ENCODE data around the gene TMEM123. TPM values are rescaled to one million over a fixed set of nuclear protein-coding genes. Genes with fewer than 3 reads are reported as not detected.

TMEM123 gene
- total RNA-seq, 1 donor from 2014 or later, result 107 TPM

DNA sequence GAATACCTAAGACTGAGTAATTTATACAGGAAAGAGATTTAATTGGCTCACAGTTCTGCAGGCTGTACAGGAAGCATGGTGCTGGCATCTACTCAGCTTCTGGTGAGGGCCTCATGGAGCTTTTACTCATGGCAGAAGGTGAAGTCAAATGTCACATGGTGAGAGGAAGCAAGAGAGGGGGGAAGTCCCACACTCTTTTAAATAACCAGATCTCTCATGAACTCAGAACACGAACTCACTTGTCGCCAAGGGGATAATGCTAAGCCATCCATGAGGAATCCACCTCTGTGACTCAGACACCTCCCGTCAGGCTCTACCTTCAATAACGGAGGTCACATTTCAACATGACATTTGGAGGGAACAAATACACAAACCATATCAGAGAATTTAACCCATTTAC lies 63.3 kb downstream of the TMEM123 start:
- Histone ChIP-seq H3K27me3 (no peaks in the 10 kb centered on the region), H3K4me1 (no peaks in the 10 kb centered on the region), H3K9me3 (no peaks in the 10 kb centered on the region), H3K4me3 (no peak overlapping the region), H3K27ac (no peak overlapping the region), H3K36me3 (peaks cover 25 to 58% of the 10 kb centered on the region in 2 donors)
- TF ChIP-seq, protein P1, sequence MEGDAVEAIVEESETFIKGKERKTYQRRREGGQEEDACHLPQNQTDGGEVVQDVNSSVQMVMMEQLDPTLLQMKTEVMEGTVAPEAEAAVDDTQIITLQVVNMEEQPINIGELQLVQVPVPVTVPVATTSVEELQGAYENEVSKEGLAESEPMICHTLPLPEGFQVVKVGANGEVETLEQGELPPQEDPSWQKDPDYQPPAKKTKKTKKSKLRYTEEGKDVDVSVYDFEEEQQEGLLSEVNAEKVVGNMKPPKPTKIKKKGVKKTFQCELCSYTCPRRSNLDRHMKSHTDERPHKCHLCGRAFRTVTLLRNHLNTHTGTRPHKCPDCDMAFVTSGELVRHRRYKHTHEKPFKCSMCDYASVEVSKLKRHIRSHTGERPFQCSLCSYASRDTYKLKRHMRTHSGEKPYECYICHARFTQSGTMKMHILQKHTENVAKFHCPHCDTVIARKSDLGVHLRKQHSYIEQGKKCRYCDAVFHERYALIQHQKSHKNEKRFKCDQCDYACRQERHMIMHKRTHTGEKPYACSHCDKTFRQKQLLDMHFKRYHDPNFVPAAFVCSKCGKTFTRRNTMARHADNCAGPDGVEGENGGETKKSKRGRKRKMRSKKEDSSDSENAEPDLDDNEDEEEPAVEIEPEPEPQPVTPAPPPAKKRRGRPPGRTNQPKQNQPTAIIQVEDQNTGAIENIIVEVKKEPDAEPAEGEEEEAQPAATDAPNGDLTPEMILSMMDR (IDR thresholded peaks at IDR 0.05), result no peak
- intact Hi-C loops (cut with DNase I), result no loop called here
- DNase-seq (ENCODE audit: low spot score in 2 of 2), result no peak

DNA sequence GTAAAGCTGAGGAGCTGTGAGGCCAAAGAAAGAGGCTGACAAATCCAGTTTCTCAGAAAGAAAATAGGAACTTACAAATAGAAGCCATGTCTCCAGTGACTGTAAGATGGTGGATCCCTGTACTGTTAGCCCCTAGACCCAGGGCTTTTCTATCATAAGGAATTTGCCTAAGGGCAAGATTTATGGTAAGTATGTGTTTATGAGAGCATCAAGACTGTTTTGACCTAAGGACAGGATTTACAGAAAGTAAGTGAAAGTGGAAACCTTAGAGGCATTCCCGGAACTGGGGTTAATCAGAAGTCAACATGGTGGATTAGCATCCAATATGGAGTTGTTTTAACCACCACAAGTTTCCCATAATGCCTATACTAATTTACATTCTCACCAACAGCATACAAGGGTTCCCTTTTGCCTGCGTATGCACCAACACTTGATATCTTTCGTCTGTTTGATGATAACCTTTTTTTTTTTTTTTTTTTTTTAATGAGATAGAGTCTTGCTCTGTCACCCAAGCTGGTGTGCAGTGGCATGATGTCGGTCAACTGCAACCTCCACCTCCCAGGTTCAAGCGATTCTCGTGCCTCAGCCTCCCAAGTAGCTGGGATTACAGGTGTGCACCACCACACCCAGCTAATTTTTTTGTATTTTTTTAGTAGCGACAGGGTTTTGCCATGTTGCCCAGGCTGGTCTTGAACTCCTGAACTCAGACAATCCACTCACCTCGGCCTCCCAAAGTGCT lies 65.4 kb downstream of the TMEM123 start:
- TF ChIP-seq, protein P1 (IDR thresholded peaks at IDR 0.05), result no peak
- intact Hi-C loops (cut with DNase I), result no loop called here
- Histone ChIP-seq H3K36me3 (peaks cover 20 to 44% of the 10 kb centered on the region in 2 donors), H3K27ac (no peak overlapping the region), H3K4me1 (no peaks in the 10 kb centered on the region), H3K4me3 (no peak overlapping the region), H3K27me3 (no peaks in the 10 kb centered on the region), H3K9me3 (no peaks in the 10 kb centered on the region)
- DNase-seq (ENCODE audit: low spot score in 2 of 2), result no peak

DNA sequence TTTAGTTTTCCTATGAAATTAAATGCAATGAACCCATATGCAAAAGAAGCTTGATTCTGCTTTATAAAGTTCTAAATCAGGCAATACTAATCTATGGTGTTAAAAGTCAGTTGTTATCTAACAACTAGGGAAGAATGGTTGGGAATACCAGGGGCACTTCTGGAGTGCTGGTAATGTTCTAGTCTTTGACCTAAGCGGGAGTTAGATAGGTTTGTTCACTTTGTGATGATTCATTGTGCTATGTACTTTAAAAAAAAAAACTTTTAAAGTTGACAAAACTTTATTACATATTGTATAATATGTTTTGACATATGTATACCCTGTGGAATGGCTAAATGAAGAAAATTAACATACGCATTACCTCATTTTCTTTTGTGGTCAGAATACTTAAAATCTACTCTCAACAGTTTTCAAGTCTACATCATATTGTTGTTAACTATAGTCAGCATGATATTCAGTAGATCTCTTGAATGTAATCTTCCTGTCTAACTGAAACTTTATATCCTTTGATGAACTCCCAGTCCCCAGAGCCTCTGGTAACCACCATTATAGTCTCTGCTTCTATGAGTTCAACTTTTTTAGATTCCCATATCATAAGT lies 66.3 kb downstream of the TMEM123 start:
- intact Hi-C loops (cut with DNase I), result no loop called here

DNA sequence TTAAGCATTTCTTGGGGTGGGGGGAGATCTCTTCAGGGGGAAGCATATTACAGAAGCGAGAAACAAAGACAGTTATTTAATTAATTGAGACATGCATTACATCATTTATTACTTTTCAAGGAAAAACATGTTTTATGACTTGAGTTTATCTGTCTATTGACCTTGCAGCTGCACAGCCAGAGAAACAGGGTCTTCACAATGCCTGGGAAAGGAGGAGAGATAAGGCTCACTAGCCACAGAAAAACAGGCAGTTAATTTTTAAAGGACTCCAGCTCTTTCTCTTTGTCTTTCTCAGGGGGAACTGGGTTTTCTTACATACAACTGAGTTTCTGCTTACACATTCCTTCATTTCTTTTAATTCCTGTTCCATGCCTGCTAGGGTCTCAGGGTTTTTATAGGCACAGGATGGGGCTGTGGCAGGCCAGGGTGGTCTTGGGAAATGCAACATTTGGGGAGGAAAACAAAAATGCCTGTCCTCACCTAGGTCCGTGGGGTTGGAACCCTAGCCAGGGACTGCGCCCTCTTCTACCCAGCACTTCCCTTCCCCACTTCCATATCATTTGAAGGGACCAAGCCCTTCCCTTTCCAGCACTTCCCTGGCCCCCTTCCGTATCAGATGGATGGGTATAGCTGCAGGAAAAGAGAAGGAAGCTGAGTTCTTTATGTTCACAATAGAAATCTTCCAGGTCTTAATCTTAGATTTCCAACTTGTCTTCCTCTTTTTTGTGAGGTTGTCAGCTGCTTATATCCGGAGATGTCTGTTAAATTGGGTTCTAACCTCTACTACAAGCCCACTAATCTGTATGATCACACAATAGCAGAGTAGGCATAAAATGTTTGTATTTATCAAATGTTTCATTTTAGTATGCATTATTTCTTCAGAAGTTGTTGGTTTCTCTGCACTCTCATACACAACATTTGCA lies 67.2 kb downstream of the TMEM123 start:
- TF ChIP-seq, protein P1 (IDR thresholded peaks at IDR 0.05), result no peak
- H3K4me1 ChIP-seq, result no peaks in the 10 kb centered on the region
- H3K9me3 ChIP-seq, result no peaks in the 10 kb centered on the region
- no peaks in the 10 kb centered on the region for H3K27me3 ChIP-seq
- intact Hi-C loops (cut with DNase I), result no loop called here
- no peak overlapping the region for H3K27ac ChIP-seq
- H3K36me3 ChIP-seq, result peaks cover 26 to 49% of the 10 kb centered on the region in 2 donors
- DNase-seq (ENCODE audit: low spot score in 2 of 2), result no peak
- H3K4me3 ChIP-seq, result no peak overlapping the region

More for the DNA sequence above, 66.3 kb downstream of the TMEM123 start:
- Histone ChIP-seq H3K4me3 (no peak overlapping the region), H3K36me3 (peaks cover 23 to 44% of the 10 kb centered on the region in 2 donors), H3K9me3 (no peaks in the 10 kb centered on the region), H3K4me1 (no peaks in the 10 kb centered on the region), H3K27ac (no peak overlapping the region), H3K27me3 (no peaks in the 10 kb centered on the region)
- TF ChIP-seq, protein P1 (IDR thresholded peaks at IDR 0.05), result no peak
- DNase-seq (ENCODE audit: low spot score in 2 of 2), result no peak

DNA sequence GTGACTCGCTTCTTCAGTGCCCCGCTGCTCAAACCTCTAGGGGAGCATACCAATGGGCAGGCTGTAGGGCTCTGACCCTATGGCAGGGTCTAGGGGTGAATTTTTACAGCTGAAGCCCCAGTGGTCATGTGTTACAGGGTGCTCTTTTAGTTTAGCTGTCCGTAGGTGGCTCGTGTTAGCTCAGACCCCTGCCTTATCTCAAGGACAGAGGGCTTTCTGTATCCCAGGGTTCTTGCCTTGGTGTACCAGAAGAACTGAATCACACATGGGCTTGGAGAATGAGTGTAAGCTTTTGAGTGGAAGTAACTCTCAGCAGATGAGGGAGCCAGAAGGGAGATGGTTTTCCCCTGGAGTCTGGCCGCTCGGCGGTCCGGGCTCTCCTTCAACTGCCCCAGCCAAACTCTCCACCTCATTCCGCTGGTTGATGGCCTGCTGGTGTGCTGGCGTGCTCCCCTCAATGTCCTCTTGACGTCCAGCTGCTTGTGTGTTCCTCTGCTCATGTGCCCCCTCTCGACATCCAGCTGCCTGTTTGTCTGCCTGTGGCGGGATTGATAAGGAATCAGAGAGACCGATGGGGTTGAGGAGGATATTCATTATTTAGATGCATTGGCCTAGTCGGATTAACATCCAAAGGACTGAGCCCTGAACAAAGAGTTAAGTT lies 68.0 kb downstream of the TMEM123 start:
- Histone ChIP-seq H3K4me3 (no peak overlapping the region), H3K27ac (no peak overlapping the region), H3K36me3 (peaks cover 33 to 57% of the 10 kb centered on the region in 2 donors), H3K4me1 (no peaks in the 10 kb centered on the region), H3K27me3 (no peaks in the 10 kb centered on the region), H3K9me3 (no peaks in the 10 kb centered on the region)
- intact Hi-C loops (cut with DNase I), result no loop called here
- TF ChIP-seq, protein P1 (IDR thresholded peaks at IDR 0.05), result no peak
- no peak for DNase-seq (ENCODE audit: low spot score in 2 of 2)
